HEK293T (cell line): ENCODE measurements around the gene AP1G2.

Source experiments
- ARNT ChIP-seq: fragments of 450-650 bp; IDR thresholded peaks from 2 replicates; pipeline ENCODE4 v1.6.1; 2017; ENCODE audit warnings: mild to moderate bottlenecking
- BHLHE40 ChIP-seq: fragments of 450-650 bp; IDR thresholded peaks from 2 replicates; pipeline ENCODE4 v1.6.1; 2016; ENCODE audit warnings: mild to moderate bottlenecking, moderate library complexity, borderline replicate concordance
- FOXA1 ChIP-seq: fragments of 450-650 bp; IDR thresholded peaks from 2 replicates; pipeline ENCODE4 v1.6.1; 2016; ENCODE audit warnings: mild to moderate bottlenecking
- FOXK2 ChIP-seq: fragments of 450-650 bp; IDR thresholded peaks from 2 replicates; pipeline ENCODE4 v1.6.1; 2016; ENCODE audit warnings: mild to moderate bottlenecking
- FOXM1 ChIP-seq: fragments of 450-650 bp; IDR thresholded peaks from 2 replicates; pipeline ENCODE4 v1.6.1; 2017; ENCODE audit warnings: mild to moderate bottlenecking, borderline replicate concordance
- NFRKB ChIP-seq: fragments of 450-650 bp; IDR thresholded peaks from 2 replicates; pipeline ENCODE4 v1.6.1; 2016; ENCODE audit warnings: mild to moderate bottlenecking, moderate library complexity
- SP1 ChIP-seq: fragments of 450-650 bp; IDR thresholded peaks from 2 replicates; pipeline ENCODE4 v1.6.1; 2017
- SUZ12 ChIP-seq: fragments of 450-650 bp; IDR thresholded peaks from 2 replicates; pipeline ENCODE4 v1.6.1; 2016; ENCODE audit warnings: mild to moderate bottlenecking

GRCh38 chr14:23579311-23579630 lies 11.7 kb upstream of the AP1G2 start:
- TF ChIP-seq NFRKB, result no peak
- TF ChIP-seq BHLHE40, result no peak
- no peak for TF ChIP-seq ARNT
- no peak for TF ChIP-seq SUZ12
- TF ChIP-seq FOXM1, result no peak
- no peak for TF ChIP-seq FOXA1
- TF ChIP-seq FOXK2, result no peak
- no peak for TF ChIP-seq SP1
